Activated effector memory CD4-positive, alpha-beta T cell treated with anti-CD3 and anti-CD28 coated beads, Interleukin-2, amount 50 U/mL, for 16 hours (primary cell): ENCODE data around the gene EPB41L2.

Experiments used
- DNase-seq: peaks from one replicate; pipeline ENCODE4 v3.0.0-alpha.2; 2020

Gene EPB41L2

GRCh38 chr6:130858054-130858453 is 205.0 kb downstream of the EPB41L2 start:
- DNase-seq: no peak

GRCh38 chr6:130853555-130854183 is 209.4 kb downstream of the EPB41L2 start:
- DNase-seq: no peak

- DNase-seq: no peak
Measured at GRCh38 chr6:130852844-130853554, 210.0 kb downstream of the EPB41L2 start.

GRCh38 chr6:130851026-130851425 is 212.0 kb downstream of the EPB41L2 start:
- no peak for DNase-seq

- no peak for DNase-seq
Measured at GRCh38 chr6:130849594-130849993, 213.5 kb downstream of the EPB41L2 start.

GRCh38 chr6:130848945-130849344 is 214.1 kb downstream of the EPB41L2 start:
- DNase-seq: peak; percentile 63

- no peak for DNase-seq
Measured at GRCh38 chr6:130847001-130847910, 215.8 kb downstream of the EPB41L2 start.

GRCh38 chr6:130846501-130846900 is 216.5 kb downstream of the EPB41L2 start:
- DNase-seq: no peak

GRCh38 chr6:130843575-130844320 is 219.3 kb downstream of the EPB41L2 start:
- no peak for DNase-seq

- no peak for DNase-seq
Measured at GRCh38 chr6:130841128-130841728, 221.8 kb downstream of the EPB41L2 start.

GRCh38 chr6:130840050-130840449 is 223.0 kb downstream of the EPB41L2 start:
- no peak for DNase-seq

GRCh38 chr6:130839379-130839778 is 223.7 kb downstream of the EPB41L2 start:
- no peak for DNase-seq

- DNase-seq: no peak
Measured at GRCh38 chr6:130838951-130839350, 224.1 kb downstream of the EPB41L2 start.

- DNase-seq: no peak
Measured at GRCh38 chr6:130838250-130838860, 224.7 kb downstream of the EPB41L2 start.

GRCh38 chr6:130837067-130837466 is 226.0 kb downstream of the EPB41L2 start:
- DNase-seq: no peak

GRCh38 chr6:130836055-130836640 is 226.9 kb downstream of the EPB41L2 start:
- DNase-seq: no peak

- DNase-seq: no peak
Measured at GRCh38 chr6:130834482-130835251, 228.4 kb downstream of the EPB41L2 start.

GRCh38 chr6:130833569-130833968 is 229.5 kb downstream of the EPB41L2 start:
- no peak for DNase-seq

- no peak for DNase-seq
Measured at GRCh38 chr6:130831607-130832006, 231.4 kb downstream of the EPB41L2 start.

GRCh38 chr6:130829333-130829910 is 233.6 kb downstream of the EPB41L2 start:
- no peak for DNase-seq
